GM13976 (cell line): ENCODE data around the gene CELF6.

Source experiments
- DNase-seq: peaks from one replicate; pipeline ENCODE4 v3.0.0; 2012; ENCODE audit warnings: low spot score
- in situ Hi-C: fragments of 300-500 bp; cut with MboI; formaldehyde crosslinking; loops from one replicate; pipeline ENCODE4 v1.12.0; 2022; ENCODE audit warnings: low sequenced_read_pairs, mixed read lengths, inconsistent platforms; ENCODE audit not compliant: unreplicated experiment
- TF ChIP-seq, protein P1 (sequence below): IDR thresholded peaks from 2 replicates; pipeline ENCODE4 v1.5.1; 2012; ENCODE audit warnings: borderline replicate concordance, mild to moderate bottlenecking; ENCODE audit not compliant: insufficient read depth; ENCODE audit errors: extremely low read depth, missing control alignments, control extremely low read depth

Gene CELF6

DNA sequence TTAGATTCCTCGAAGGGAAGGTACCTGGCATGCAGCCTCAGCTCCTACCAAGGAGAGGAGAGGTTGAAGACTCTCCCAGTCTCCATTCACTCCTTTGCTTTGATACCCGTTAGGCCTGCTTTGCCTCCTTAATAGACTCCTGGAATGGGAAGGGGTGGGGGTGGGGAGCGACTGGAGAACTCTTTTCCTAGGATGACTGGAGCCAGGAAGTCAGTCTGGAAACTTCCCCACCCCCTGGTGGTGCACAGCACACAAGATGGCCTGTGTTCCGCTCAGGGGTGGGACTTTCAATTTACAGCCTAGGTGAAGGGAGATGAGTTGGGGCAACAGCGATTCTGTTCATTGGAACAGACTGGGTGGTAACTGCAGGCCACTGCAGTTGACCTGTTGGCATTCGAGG is 21.4 kb upstream of the CELF6 start:
- in situ Hi-C loops = no loop called here
- TF ChIP-seq, protein P1, sequence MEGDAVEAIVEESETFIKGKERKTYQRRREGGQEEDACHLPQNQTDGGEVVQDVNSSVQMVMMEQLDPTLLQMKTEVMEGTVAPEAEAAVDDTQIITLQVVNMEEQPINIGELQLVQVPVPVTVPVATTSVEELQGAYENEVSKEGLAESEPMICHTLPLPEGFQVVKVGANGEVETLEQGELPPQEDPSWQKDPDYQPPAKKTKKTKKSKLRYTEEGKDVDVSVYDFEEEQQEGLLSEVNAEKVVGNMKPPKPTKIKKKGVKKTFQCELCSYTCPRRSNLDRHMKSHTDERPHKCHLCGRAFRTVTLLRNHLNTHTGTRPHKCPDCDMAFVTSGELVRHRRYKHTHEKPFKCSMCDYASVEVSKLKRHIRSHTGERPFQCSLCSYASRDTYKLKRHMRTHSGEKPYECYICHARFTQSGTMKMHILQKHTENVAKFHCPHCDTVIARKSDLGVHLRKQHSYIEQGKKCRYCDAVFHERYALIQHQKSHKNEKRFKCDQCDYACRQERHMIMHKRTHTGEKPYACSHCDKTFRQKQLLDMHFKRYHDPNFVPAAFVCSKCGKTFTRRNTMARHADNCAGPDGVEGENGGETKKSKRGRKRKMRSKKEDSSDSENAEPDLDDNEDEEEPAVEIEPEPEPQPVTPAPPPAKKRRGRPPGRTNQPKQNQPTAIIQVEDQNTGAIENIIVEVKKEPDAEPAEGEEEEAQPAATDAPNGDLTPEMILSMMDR = no peak
- no peak for DNase-seq

DNA sequence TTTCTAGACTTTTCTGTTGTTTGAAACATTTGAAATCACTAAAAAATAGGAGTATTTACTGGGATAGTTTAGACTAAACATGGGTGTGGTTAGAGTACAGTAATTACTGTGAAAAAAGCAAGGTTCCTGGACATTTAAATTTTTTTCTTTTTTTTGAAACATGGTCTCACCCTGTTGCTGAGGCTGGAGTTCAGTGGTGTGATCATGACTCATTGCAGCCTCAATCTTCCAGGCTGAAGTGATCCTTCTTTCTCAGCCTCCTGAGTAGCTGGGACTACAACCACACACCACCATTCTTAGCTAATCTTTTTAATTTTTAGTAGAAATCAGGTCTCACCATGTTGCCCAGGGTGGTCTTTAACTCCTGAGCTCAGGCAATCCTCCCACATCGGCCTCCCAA is 20.4 kb upstream of the CELF6 start:
- TF ChIP-seq, protein P1 = no peak
- in situ Hi-C loops = no loop called here
- no peak for DNase-seq

DNA sequence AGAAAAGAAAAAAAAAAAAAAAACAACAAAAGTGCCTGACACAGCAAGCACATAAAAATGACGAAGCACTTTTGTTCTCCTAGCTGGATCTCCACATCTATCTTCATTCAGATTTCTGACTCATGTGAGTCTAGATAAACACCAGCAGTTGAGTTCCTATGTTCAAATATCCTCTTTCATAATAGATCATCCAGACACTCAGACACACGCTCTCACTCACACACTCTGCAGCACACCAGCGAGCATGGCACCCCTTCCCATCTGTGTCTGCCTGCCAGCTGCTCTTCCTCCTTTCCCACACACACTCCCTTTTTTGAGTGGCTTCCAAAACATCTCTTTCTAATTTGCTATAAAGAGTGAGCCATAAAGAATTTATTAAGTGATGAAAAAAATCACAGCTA is 19.8 kb upstream of the CELF6 start:
- no peak for DNase-seq
- in situ Hi-C loops = no loop called here
- TF ChIP-seq, protein P1 = no peak

DNA sequence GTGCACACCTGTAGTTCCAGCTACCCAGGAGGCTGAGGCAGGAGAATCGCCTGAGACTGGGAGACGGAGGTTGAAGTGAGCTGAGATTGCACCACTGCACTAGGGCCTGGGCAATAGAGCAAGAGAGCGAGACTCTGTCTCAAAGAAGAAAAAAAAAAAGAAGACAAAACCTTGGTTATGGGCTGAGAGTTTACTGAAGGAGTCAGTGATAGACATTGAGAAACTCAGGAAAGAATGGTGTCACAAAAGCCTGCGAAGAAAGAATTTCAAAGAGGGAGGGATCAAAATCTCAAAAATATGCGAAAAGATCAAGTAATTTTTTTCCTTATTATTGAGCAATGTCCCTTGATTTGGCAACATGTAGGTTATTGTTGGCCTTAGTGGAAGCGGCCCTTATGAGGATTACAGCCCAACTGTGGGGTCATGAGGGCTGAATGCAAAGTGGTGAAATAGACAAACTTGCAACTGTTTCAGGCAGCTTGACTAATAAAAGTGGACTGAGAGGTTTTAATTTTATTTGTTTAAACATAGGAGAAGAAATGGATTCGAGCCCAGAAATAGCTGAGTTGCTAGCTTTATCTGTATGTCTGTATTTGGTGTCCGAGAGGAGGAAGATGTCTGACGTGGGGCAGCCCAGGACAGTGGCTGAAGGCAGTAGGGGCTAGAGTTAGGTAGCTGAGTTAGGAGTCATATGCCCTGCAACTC is 18.8 kb upstream of the CELF6 start:
- in situ Hi-C loops = no loop called here
- TF ChIP-seq, protein P1 = no peak
- DNase-seq = no peak

DNA sequence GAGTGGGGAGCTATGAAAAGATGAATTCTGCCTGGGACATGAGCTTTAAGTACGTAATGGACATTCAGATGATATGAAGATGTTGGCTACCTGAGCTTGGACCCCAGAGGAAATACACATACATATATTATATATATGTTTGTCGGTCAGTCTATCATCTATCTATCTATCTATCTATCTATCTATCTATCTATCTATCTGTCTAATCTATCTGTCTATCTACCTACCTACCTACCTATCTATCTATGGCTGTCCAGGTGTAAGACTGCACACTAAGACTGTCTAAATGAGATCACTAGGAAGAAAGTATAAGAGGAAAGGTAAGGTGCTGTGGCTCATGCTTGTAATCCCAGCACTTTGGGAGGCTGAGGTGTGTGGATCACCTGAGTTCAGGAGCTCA is 18.2 kb upstream of the CELF6 start:
- TF ChIP-seq, protein P1 = no peak

DNA sequence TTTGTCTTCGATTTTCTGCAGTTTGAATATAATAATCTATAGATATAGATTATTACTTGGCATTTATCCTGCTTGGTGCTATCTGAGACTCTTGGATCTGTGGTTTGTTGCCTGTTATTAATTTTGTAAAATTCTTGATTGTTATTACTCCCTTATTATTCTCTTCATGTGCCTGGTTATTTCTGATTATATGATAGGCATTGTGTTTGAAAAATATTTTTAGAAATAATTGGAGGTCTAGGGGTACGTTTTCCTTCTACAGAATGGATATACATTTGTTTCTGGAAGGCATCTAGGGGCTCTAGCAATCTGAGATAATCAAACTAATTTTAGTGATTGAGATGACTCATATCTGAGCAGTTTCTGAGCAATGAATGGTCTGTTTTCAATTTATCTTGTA is 14.9 kb upstream of the CELF6 start:
- no peak for DNase-seq
- in situ Hi-C loops = no loop called here
- TF ChIP-seq, protein P1 = no peak

More for the DNA sequence above, 18.2 kb upstream of the CELF6 start:
- in situ Hi-C loops = no loop called here
- DNase-seq = no peak
